ENCODE data around the gene CTPS2. TPM values are rescaled to one million over a fixed set of nuclear protein-coding genes. Genes with fewer than 3 reads are reported as not detected.

Gene CTPS2
- total and polyA plus RNA-seq, 10 donors: 5.3 to 11.7 (median 9.5) TPM

DNA sequence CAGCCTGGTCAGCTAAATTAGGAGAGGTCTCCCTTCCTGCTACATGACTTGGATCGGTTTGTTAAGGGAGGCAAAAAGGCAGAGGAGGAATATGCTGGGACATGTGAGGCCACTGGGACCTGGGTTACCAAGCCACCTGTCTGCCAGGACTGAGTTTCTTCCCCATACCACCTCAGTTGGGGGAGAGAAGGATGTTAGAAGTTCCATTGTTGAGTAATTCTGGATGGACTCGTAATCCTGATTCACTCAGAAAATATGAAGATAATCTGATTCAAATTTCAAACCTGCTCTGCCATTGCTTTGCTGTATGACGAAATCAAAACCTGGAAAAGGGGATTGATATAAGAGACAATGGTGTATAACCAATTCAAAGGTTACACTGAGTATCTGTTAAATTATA, 159.9 kb downstream of the CTPS2 start:
- H3K27me3 ChIP-seq (replicated peaks in 1 of 7): peaks cover 0 to 4% (median 0%) of the 10 kb centered on the region in 7 donors
- DNase-seq: no peak
- no peaks in the 10 kb centered on the region for H3K36me3 ChIP-seq
- no peak overlapping the region for H3K27ac ChIP-seq
- no peak overlapping the region for H3K4me3 ChIP-seq
- no peaks in the 10 kb centered on the region for H3K9me3 ChIP-seq
- no peak for TF ChIP-seq POLR2A (IDR thresholded peaks at IDR 0.05)
- no peak for TF ChIP-seq CTCF (IDR thresholded peaks at IDR 0.05 in 8 of 11, conservative IDR thresholded peaks at IDR 0.05 in 3 of 11)
- no peak for TF ChIP-seq POLR2AphosphoS5 (IDR thresholded peaks at IDR 0.05)
- 84 to 98% (median 89%) methylated on average over 3 of the region's 3 CpGs for WGBS, 5 donors
- no peaks in the 10 kb centered on the region for H3K4me1 ChIP-seq
- intact Hi-C loops (cut with DNase I; ENCODE audit: low total_unique reads): no loop called here

- 58 to 86% (median 68%) methylated on average over 1 of the region's 1 CpG for WGBS, 5 donors
- no peak overlapping the region for H3K4me3 ChIP-seq
- TF ChIP-seq POLR2A (IDR thresholded peaks at IDR 0.05) (no peak), CTCF (IDR thresholded peaks at IDR 0.05 in 8 of 11, conservative IDR thresholded peaks at IDR 0.05 in 3 of 11) (no peak), POLR2AphosphoS5 (IDR thresholded peaks at IDR 0.05) (no peak)
- no peaks in the 10 kb centered on the region for H3K4me1 ChIP-seq
- intact Hi-C loops (cut with DNase I; ENCODE audit: low total_unique reads): no loop called here
- H3K9me3 ChIP-seq: no peaks in the 10 kb centered on the region
- no peaks in the 10 kb centered on the region for H3K36me3 ChIP-seq
- peaks cover 0 to 4% (median 0%) of the 10 kb centered on the region in 7 donors for H3K27me3 ChIP-seq (replicated peaks in 1 of 7)
- DNase-seq: no peak
- no peak overlapping the region for H3K27ac ChIP-seq
Measured at GRCh38 chrX:16547644-16548043, 164.8 kb downstream of the CTPS2 start.

DNA sequence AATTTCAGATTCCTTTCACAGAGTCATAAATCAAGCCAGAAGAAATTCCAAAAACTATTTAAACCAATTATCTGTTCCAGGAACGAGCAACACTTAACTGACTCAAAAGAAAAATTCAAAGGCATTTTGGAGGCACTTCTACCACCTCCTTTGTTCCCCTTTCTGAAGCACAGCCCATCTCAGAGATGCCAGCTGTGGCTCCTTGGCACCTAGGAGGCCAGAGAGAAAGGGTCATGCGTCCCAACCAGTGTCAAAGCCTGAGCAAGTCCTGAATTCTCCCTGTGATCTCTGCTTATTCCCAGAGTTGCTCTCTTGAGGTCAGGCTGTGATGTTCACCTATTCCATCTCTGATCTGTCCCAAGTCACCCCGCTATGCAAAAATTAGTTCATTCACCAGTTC, 167.5 kb downstream of the CTPS2 start:
- H3K27ac ChIP-seq: no peak overlapping the region
- no peaks in the 10 kb centered on the region for H3K4me1 ChIP-seq
- no peaks in the 10 kb centered on the region for H3K9me3 ChIP-seq
- TF ChIP-seq POLR2AphosphoS5 (IDR thresholded peaks at IDR 0.05) (no peak), CTCF (IDR thresholded peaks at IDR 0.05 in 8 of 11, conservative IDR thresholded peaks at IDR 0.05 in 3 of 11) (no peak), POLR2A (IDR thresholded peaks at IDR 0.05) (no peak)
- intact Hi-C loops (cut with DNase I; ENCODE audit: low total_unique reads): no loop called here
- peaks cover 0 to 4% (median 0%) of the 10 kb centered on the region in 7 donors for H3K27me3 ChIP-seq (replicated peaks in 1 of 7)
- DNase-seq: no peak
- 72 to 94% (median 81%) methylated on average over 3 of the region's 3 CpGs for WGBS, 5 donors
- H3K4me3 ChIP-seq: no peak overlapping the region
- no peaks in the 10 kb centered on the region for H3K36me3 ChIP-seq

Small RNAs within 50 kb of the gene (microRNA-seq; reads per million reads assigned to microRNA genes)
- gene MIR548AM: 0 reads per million in 3 donors

Small RNAs within 50 kb of the gene (small RNA-seq; reads per million reads assigned to genes)
- 0 reads per million in 4 donors for gene MIR548AM

Other genes starting within 250 kb of the CTPS2 start
- not detected for gene S100G, start 62.5 kb downstream of the CTPS2 start, total RNA-seq
- not detected for gene S100G, start 62.5 kb downstream of the CTPS2 start, polyA plus RNA-seq
- gene SYAP1, start 6.9 kb upstream of the CTPS2 start, total RNA-seq: 10 to 100 TPM; 16.7 to 23.2 (median 19.7) TPM
- 1 to 10 TPM; 6.9 to 7.6 (median 6.9) TPM for gene SYAP1, start 6.9 kb upstream of the CTPS2 start, polyA plus RNA-seq
- 10 to 100 TPM in 6 of 7 donors, 1 to 10 TPM in 1; 9.6 to 20.2 (median 13.2) TPM for gene TXLNG, start 73.8 kb upstream of the CTPS2 start, total RNA-seq
- 1 to 10 TPM; 7.8 to 8.4 (median 8.0) TPM for gene TXLNG, start 73.8 kb upstream of the CTPS2 start, polyA plus RNA-seq
- 10 to 100 TPM; 68.5 to 80.3 (median 74.5) TPM for gene RBBP7, start 157.7 kb upstream of the CTPS2 start, total RNA-seq
- 100 to 1,000 TPM; 119 to 132 (median 131) TPM for gene RBBP7, start 157.7 kb upstream of the CTPS2 start, polyA plus RNA-seq
- 10 to 100 TPM in 2 of 7 donors, 1 to 10 TPM in 5; 5.5 to 18.3 (median 8.8) TPM for gene REPS2, start 234.0 kb upstream of the CTPS2 start, total RNA-seq
- 1 to 10 TPM; 1.5 to 2.3 (median 1.7) TPM for gene REPS2, start 234.0 kb upstream of the CTPS2 start, polyA plus RNA-seq

Measured in spleen (tissue), 11 donors.